GM21576 (cell line): ENCODE data around the gene PIGN.
"Not testable (repeated sequence)": the region's sequence is repeated elsewhere in the genome, so short reads cannot be mapped to it uniquely, and the experiment has no call there.

Experiments
- ATAC-seq: cut with Tn5 transposase; IDR thresholded peaks from one replicate; pipeline ENCODE4 v1.9.1; 2021; ENCODE audit warnings: mild to moderate bottlenecking, moderate library complexity; ENCODE audit not compliant: unreplicated experiment

Gene PIGN

GRCh38 chr18:62183578-62184195 is 3.2 kb downstream of the PIGN start:
- no peak for ATAC-seq

DNA sequence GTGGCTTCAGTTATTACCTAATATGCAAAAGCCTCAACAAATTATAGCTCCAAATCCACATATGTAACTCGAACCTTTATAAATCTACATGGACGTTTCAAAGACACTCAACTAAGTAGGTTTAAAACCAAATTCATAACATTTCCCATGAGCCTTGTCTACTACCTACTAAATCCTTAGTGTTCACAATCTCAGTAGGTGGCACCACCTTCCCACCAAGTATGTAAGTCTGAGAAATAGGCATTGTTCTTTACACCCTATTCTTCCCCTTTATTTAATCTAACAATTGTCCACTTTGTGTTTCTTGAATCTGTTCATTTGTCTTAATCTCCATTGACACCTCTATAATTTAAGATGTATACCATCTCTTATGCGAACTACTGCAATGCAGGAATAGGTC is 4.6 kb downstream of the PIGN start:
- no peak for ATAC-seq

GRCh38 chr18:62179213-62179612 is 7.6 kb downstream of the PIGN start:
- ATAC-seq, result no peak

DNA sequence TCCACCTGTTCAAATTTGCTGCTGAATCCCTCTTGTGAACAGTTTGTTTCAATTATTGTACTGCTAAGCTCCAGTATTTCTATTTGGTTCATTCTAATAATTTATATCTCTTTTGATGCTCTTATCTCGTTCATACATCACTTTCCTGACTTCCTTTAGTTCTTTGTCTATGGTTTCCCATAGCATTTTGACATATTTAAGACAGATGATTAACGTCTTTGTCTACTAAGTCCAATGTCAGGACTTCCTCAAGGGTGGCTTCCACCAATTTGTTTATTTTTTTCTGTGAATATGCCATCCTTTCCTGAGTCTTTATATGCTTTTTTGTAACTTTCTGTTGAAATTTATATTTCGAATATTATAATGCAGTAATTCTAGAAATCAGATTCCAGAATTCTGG is 9.6 kb downstream of the PIGN start:
- no peak for ATAC-seq

- no peak for ATAC-seq
These were observed 11.3 kb downstream of the PIGN start for GRCh38 chr18:62175521-62175920.

DNA sequence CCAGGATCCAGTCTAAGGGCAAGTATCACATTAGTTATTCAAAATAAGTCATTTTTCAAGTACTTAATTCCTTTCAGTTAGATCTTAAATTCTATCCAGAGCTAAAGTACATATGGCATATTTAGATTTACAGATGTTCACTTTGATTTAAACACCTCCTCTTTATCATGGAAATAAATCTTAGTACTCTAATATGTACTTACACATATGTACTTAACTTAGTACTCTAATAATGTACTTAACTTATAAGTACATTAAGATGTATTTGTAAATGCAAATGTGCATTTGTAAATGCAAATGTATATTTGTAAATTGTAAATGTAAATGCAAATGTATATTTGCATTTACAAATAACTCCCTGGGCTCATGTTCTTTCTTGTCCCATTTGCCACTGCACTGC is 14.6 kb downstream of the PIGN start:
- no peak for ATAC-seq

DNA sequence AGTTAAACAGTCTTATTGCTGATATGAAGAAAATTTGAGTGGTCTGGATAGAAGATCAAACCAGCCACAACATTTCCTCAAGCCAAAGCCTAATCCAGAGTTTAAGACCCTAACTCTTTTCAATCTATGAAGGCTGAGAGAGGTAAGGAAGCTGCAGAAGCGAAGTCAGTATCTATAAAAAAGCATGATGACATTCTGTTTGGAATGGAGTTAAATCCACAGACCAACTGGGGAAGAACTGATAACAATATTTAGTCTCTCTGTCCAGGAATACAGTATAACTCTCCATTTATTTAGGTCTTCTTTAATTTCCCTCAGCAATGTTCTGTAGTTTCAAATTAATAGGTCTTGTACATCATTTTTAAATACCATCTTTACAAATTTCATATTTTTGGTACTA is 16.0 kb downstream of the PIGN start:
- no peak for ATAC-seq

DNA sequence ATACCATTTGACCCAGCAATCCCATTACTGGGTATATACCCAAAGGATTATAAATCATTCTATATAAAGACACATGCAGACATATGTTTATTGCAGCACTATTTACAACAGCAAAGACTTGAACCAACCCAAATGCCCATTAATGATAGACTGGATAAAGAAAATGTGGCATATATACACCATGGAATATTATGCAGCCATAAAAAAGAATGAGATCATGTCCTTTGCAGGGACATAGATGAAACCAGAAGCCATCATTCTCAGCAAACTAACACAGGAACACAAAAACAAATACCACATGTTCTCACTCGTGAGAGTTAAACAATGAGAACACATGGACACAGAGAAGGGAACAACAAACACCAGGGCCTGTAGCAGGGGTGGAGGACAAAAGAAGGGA is 20.3 kb downstream of the PIGN start:
- not testable (repeated sequence) for ATAC-seq

- no peak for ATAC-seq
These were observed 21.3 kb downstream of the PIGN start for GRCh38 chr18:62165583-62165982.

DNA sequence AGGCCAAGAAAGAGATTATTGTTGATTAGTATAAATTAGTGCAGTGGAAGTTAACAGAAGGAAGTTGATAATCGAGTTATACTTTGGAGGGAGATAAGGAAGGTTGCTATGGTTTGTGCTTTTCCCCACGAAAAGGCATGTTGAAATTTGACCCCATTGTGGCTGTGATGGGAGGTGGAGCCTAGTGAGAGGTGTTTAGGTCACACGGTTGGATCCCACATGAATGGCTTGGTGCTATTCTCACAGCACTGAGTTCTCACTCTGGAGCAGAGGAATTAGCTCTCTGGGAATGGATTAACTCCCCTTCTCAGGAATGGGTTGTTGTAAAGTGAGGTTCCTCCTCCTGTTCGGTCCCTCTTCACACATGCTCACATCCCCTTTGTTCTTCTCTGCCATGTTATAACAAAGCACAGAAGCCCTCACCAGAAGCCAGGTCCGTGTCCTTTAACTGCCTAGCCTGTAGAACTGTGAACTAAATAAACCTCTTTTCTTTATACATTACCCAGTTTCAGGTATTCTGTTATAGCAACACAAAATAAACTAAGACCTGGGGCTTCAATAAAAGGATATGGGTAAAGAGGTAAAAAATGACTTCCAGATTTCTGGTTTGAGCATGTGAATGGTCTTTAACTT is 21.9 kb downstream of the PIGN start:
- ATAC-seq, result no peak

- no peak for ATAC-seq
These were observed 22.5 kb downstream of the PIGN start for GRCh38 chr18:62164310-62164709.

GRCh38 chr18:62157843-62158242 is 29.0 kb downstream of the PIGN start:
- no peak for ATAC-seq

- ATAC-seq, result peak; percentile 47
These were observed 34.0 kb downstream of the PIGN start for GRCh38 chr18:62152844-62153243.

- ATAC-seq, result no peak
These were observed 35.6 kb downstream of the PIGN start for GRCh38 chr18:62151068-62151771.

DNA sequence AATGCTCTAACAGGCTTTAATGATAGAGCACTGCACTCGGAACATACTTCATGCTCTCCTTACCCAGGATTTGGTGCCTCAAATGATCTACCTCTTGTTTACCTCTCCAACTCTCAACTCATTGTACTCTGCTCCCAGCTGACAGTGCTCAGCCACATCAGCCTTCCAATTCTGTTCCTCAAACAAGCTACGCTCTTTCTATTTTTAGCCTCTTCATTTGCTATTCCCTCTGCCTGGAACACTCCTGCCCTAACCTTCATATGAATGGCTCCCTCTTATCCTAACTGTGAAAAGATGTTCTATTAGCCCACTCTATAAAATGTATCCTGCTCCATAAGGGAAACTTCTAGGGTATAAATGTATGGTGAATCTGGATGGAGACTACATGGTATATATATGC is 42.5 kb downstream of the PIGN start:
- no peak for ATAC-seq

DNA sequence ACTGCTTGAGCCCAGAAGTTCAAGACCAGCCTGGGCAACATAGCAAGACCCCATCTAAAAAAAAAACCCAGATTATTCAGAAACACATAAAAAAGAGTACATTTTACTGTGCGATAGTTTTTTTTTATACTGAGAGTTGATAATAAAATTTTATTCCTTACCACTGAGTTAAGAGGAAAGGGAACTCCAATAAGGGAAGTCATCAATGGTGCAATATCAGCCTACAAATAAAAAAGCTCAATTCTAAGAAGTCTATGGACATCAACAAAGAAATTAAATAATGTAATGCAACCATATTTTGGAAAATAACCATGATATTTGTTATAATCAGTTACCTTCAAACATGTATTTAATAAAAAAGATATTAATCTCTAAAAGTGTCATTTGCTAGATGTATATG is 46.6 kb downstream of the PIGN start:
- no peak for ATAC-seq

DNA sequence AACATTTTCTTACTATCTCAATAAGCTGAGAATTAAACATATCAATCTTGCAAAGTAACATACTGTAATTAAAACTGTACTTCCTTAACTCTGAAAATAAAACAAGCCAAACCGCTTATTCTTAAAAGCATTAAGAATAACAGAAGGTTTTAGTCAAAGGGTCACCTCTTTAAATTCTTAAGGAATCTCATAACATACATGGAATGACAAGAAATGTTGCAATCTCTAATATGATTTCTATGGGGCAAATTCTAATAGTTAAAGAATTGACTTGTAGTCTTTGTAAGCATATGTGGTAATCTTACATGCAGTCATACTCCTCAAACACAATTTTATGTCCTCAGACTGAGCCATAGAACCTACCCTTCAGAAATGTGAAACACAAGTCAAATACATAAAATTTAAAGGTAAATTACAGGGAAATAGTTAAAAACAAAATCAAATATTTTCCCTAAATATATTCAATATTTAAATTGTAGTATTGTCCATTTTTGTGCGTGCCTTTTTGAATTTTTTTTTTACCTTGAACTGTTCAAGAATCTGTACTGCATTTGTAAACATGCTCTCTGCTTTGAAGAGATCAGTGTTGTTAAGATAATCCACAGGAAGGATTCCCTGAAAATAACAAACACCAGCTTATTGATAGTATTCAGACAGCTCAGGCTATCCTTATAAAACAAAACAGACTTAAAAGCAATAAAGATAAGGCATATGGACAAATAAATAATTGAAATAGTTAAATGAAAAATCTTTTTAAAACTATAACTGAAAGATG is 48.2 kb downstream of the PIGN start:
- ATAC-seq, result no peak

- peak; percentile 74 for ATAC-seq
These were observed 55.5 kb downstream of the PIGN start for GRCh38 chr18:62131301-62131909.

DNA sequence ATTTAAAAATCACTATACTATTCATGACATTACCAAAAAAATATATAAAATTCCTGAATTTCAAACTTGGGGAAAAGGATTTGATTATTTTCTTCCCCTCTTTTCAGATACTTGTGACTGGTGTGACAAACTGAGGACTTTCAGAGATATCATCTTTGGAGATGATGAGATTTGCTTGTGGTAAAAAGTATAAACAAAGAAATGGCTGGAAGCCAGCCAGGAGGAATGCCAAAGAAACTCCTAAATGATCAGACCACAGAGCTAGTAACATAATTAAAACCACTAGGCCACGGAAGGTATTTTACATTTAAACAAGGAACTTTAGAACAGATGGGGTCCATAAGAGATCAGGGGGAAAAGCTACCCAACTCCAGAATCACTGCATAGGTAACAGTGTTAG is 58.7 kb downstream of the PIGN start:
- ATAC-seq, result no peak

DNA sequence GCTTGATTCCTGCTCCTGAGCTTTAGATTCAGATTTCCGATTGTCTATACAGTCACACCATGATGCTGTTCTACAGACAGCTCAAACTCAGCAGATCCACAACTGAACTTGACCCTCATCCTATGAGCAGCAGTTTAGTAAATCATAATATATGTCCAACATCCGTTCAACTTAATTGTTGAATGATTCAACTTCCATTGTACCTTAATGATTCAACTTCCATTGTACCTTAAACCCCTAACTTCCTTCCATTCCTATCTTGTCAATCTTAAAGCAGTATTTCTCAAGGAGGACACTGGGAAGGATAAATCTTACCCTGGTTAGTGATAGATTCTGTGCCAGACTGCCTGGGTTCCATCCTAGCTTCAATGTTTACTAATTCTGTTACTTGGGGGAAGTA is 60.1 kb downstream of the PIGN start:
- ATAC-seq, result no peak

- ATAC-seq, result no peak
These were observed 61.2 kb downstream of the PIGN start for GRCh38 chr18:62125702-62126101.
